ENCODE data around the gene FAR2. TPM values are rescaled to one million over a fixed set of nuclear protein-coding genes. Genes with fewer than 3 reads are reported as not detected.
A peak's percentile ranks its signal among the peaks of the same experiment; 100 is the strongest.

Gene FAR2
- total RNA-seq, result 5.6 and 8.7 TPM in 2 replicates

- TF ChIP-seq, protein P1, sequence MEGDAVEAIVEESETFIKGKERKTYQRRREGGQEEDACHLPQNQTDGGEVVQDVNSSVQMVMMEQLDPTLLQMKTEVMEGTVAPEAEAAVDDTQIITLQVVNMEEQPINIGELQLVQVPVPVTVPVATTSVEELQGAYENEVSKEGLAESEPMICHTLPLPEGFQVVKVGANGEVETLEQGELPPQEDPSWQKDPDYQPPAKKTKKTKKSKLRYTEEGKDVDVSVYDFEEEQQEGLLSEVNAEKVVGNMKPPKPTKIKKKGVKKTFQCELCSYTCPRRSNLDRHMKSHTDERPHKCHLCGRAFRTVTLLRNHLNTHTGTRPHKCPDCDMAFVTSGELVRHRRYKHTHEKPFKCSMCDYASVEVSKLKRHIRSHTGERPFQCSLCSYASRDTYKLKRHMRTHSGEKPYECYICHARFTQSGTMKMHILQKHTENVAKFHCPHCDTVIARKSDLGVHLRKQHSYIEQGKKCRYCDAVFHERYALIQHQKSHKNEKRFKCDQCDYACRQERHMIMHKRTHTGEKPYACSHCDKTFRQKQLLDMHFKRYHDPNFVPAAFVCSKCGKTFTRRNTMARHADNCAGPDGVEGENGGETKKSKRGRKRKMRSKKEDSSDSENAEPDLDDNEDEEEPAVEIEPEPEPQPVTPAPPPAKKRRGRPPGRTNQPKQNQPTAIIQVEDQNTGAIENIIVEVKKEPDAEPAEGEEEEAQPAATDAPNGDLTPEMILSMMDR (IDR thresholded peaks at IDR 0.05; ENCODE audit: insufficient read depth, low read depth, low read length), result no peak
- DNase-seq (ENCODE audit: low read depth), result peak; percentile 19
- peak within 1 kb of the TSS; percentile 65 for H3K4me3 ChIP-seq (ENCODE audit: low read depth, low read length)
These were observed at the start of gene FAR2 for GRCh38 chr12:29148911-29149690. TSS of gene FAR2 (plus strand) at chr12:29149278. CDS start at chr12:29270450, 121,172 bp downstream.

GRCh38 chr12:29102741-29103140 is 46.3 kb upstream of the FAR2 start:
- no peak overlapping the region for H3K4me3 ChIP-seq (ENCODE audit: low read depth, low read length)
- TF ChIP-seq, protein P1 (IDR thresholded peaks at IDR 0.05; ENCODE audit: insufficient read depth, low read depth, low read length), result no peak

DNA sequence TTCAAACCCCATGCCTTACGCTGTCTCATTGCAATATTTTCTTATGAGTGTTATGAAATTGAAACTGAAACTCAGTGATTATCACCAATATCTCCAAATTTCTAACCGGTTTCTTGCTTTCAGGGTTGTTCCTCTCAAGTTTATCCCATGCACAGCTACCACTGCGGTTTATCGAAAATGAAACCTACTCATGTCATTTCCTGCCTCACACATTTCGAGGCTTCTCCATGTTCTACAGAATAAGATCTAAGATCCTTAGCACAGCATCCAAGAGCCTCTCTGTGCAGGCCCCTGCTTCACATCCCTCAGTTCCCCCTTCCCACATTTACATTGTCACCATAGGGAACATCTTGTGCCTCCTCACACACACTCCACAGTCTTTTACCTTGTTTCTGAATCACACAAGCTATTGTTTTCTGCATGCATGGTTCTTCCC is 45.5 kb upstream of the FAR2 start:
- no peak overlapping the region for H3K4me3 ChIP-seq (ENCODE audit: low read depth, low read length)
- DNase-seq (ENCODE audit: low read depth), result no peak
- TF ChIP-seq, protein P1 (IDR thresholded peaks at IDR 0.05; ENCODE audit: insufficient read depth, low read depth, low read length), result no peak

More at GRCh38 chr12:29102741-29103140, 46.3 kb upstream of the FAR2 start:
- DNase-seq (ENCODE audit: low read depth), result no peak

DNA sequence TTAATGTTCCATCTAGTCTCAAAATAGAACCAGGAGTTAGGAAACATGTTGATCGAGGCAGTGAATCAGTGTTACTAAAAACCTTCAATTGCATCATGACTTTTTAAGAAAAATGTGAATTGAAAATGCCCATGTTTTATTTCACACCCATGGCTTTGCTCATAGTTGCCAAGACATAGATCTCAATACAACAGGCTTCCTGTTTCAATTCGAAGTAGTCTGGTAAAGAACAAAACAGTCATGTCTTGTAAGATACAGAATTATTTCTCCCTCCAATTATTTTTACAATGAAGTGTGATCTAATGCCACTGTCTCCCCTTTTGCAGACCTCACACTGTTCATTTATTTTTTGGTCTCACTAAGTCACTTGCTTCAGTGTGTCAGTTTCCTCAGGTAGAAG is 44.6 kb upstream of the FAR2 start:
- DNase-seq (ENCODE audit: low read depth), result no peak
- TF ChIP-seq, protein P1 (IDR thresholded peaks at IDR 0.05; ENCODE audit: insufficient read depth, low read depth, low read length), result no peak
- H3K4me3 ChIP-seq (ENCODE audit: low read depth, low read length), result no peak overlapping the region

GRCh38 chr12:29110506-29111442 is 38.3 kb upstream of the FAR2 start:
- DNase-seq (ENCODE audit: low read depth), result no peak
- no peak overlapping the region for H3K4me3 ChIP-seq (ENCODE audit: low read depth, low read length)
- TF ChIP-seq, protein P1 (IDR thresholded peaks at IDR 0.05; ENCODE audit: insufficient read depth, low read depth, low read length), result no peak

- TF ChIP-seq, protein P1 (IDR thresholded peaks at IDR 0.05; ENCODE audit: insufficient read depth, low read depth, low read length), result no peak
These were observed 36.0 kb upstream of the FAR2 start for GRCh38 chr12:29113101-29113500.

More at GRCh38 chr12:29113101-29113500, 36.0 kb upstream of the FAR2 start:
- DNase-seq (ENCODE audit: low read depth), result no peak
- H3K4me3 ChIP-seq (ENCODE audit: low read depth, low read length), result no peak overlapping the region

Measured in fibroblast of villous mesenchyme (primary cell).